ENCODE measurements around the gene MARCHF7.

GRCh38 chr2:159750873-159751272 is 38.6 kb downstream of the MARCHF7 start:
- TF ChIP-seq CTCF (IDR thresholded peaks at IDR 0.05) (no peak), POLR2A (IDR thresholded peaks at IDR 0.05) (no peak)
